HG02571 (cell line): Measurements from ENCODE around the gene LYPD6B.
A peak's percentile ranks its signal among the peaks of the same experiment; 100 is the strongest.

Experiments
- ATAC-seq: cut with Tn5 transposase; IDR thresholded peaks from one replicate; pipeline ENCODE4 v1.9.1; 2021; ENCODE audit warnings: mild to moderate bottlenecking, moderate library complexity; ENCODE audit not compliant: unreplicated experiment

The LYPD6B gene

DNA sequence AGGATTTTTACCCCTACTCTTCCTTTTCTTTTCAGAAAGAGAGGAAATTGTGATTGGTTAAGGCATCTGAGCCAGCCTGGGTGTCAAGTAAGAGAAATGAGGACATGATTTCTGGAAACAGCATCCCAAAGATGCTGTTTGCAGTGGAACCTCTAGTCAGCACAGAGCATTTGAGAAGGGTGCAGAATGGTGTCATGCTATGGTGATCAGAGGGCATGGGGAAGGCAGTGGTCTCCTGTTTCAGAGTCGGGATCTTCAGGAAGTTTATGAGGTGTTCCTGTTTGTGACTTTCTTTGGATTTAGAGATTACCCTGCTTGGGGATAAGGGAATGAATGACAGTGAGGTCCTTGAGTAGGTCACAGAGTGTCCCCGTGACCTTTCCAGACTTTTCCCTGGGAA, 117.5 kb downstream of the LYPD6B start:
- ATAC-seq: no peak

GRCh38 chr2:149156971-149157740, 118.7 kb downstream of the LYPD6B start:
- ATAC-seq: no peak

GRCh38 chr2:149158957-149159356, 120.5 kb downstream of the LYPD6B start:
- ATAC-seq: no peak

GRCh38 chr2:149160195-149160594, 121.7 kb downstream of the LYPD6B start:
- ATAC-seq: no peak

DNA sequence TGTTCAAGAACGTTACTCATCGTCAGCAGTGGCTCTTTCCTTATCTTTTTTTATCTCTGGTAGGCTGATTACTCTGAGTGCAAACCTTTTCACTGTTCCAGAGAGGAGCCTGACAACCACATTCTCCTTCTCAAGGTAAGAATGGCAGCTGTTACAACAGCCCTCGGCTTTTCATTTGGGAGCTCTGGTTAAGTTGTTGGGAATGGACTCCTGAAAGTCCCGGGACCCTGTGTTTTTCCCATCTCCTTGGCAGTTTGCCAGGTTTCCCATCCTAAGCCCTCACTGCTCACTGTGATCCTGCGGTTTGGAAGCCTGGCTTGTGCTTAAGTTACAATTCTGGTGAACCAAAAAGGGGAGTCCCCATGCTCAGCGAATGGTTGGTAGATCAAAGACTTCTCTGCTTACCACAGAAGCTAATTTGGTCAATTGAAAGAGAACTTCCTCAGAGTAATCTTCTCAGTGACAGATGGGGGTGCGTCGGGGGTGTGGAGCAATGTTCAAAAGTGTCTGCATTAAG, 122.3 kb downstream of the LYPD6B start:
- peak; percentile 93 for ATAC-seq

DNA sequence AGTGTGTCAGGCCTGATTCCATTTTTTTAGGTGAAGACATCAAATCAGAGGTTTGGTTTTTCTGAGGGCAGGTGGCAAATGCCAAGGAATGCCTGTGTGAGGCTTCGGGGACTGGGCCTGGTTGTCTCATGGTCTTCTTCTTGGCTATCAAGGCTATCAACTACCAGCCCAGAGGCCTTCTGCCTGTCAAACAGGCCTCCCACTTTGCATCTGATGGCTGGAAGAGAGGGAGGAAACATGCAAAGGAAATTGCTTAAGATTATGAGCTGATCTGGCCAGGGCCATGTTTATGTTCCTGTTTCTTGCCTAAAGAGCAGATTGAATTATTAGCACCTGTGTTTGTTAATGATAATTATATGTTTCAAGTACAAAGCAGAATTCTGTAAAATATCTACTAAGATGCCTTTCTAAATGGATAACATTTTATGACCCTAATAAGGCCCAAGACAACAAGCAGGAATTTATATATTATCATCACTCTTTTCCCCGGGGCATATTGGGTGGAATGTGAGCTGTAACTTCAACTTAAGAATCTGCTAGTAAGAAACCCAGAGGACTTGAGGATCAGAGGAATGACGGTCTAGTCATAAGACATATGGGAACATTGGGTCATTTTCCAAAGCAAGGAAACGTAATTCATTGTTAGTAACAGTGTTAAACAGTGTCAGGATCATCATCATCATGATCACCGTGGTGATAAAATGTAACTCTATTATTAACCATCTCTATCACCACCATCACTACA, 123.2 kb downstream of the LYPD6B start:
- no peak for ATAC-seq

GRCh38 chr2:149164296-149164695, 125.8 kb downstream of the LYPD6B start:
- ATAC-seq: no peak

DNA sequence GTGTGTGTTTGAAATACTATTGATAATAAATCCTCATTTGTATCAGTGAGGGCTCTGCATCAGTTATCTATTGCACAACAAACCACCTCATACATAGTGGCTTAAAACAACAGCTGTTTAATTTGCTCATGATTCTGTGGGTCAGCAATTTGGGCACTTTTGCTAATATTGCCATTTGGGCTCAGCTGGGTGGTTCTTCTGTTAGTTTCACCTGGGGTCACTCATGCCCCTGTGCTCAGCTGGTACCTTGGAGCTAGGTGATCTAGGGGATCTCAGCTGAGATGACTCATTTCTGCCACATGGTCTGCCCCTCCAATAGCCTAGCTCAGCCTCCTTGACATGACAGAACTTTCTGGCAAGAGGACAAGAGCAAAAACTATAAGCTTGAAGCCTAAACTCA, 126.3 kb downstream of the LYPD6B start:
- no peak for ATAC-seq

DNA sequence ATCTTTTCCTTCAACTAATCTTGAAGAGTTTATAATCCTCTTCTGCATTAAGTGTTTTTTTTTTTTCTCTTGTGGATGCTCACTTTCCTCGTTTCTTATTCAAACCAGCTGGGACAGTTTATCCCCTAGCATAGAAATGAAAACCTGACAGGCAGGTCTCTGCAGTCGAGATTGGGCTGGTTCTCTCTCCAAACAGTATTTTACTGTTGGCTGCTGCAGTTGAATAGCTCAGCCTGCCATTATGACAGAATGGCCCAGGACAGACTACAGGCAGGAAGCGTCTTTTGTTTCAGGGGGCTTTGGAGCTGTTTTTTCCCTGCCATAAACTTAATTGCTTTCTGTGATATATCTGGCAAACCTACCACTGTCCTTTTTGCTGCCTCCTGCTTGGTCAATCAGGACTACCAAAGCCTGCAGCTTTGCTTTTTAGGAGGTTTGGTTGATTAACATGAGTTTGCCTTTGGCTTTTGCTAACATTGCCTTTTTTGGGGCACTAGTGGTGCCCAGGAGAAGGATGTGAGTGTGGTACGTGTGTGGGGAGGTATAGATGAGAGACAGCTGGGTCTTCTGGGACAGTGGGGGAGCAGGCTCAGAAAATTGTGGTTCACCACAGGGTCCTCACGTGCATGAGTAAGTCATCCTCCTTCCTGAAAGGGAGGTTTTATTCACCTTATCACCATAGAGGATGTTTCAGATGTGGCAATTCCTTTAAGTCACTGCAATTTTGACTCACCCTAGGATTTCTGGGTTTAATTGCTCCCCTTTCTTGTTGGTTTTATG, 128.7 kb downstream of the LYPD6B start:
- no peak for ATAC-seq

- ATAC-seq: no peak
Observed at GRCh38 chr2:149167941-149168340, 129.4 kb downstream of the LYPD6B start.

GRCh38 chr2:149169656-149170055, 131.2 kb downstream of the LYPD6B start:
- ATAC-seq: no peak

DNA sequence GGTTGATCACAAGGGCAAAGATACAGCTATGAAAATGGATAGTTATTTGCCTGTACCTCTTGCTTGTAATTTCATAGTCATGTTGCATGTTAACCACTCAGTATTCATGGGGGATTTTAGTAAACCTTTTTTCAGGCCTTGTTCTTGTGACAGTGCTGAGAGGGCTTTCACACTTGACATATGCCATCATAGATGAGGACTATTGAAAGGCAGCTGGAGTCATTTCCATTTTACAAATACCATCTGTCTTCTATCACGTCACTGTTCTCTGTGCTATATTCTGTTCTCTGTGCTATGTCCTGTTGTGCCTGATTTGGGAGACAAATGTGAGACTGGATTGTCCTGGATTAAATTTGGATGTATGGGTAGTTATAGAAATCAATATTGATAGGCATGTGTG, 131.7 kb downstream of the LYPD6B start:
- ATAC-seq: no peak

DNA sequence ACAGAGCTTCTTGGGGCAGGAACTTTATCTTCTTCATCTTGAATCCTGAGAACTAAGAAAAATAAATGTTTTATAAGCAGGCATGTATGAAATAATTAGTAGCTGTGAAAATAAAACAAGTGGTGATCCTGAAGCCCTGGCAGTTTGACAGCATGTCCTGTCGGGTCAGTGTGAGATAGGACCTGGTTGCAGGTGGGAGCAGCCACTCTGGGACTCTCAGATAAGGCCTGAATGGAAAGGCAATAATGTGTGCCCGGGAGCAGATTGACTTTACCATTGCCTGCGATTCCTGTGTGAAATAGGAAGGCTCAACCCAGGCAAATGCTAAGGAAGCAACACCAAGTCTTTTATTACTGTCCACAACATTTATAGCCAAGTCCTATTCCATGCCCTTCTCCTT, 132.4 kb downstream of the LYPD6B start:
- no peak for ATAC-seq

GRCh38 chr2:149173220-149173619, 134.7 kb downstream of the LYPD6B start:
- no peak for ATAC-seq

DNA sequence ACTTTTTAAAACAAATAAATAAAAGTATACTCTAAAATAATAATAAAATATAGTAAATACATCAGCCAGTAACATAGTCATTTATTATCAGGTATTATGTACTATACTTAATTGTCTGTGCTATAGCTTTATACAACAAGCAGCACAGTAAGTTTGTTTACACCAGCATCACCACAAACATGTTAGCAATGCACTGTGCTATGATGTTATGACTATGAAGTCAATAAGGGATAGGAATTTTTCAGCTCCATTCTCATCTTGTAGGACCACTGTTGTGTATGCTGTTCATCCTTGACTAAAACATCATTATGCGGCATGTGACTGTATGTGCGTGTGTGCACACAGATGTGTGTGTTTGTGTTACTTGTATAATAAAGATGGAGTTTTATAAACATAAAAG, 137.5 kb downstream of the LYPD6B start:
- no peak for ATAC-seq

GRCh38 chr2:149178612-149179011, 140.1 kb downstream of the LYPD6B start:
- ATAC-seq: no peak

GRCh38 chr2:149180226-149180875, 141.9 kb downstream of the LYPD6B start:
- no peak for ATAC-seq

- ATAC-seq: no peak
Observed at GRCh38 chr2:149183187-149183586, 144.7 kb downstream of the LYPD6B start.

GRCh38 chr2:149184991-149185390, 146.5 kb downstream of the LYPD6B start:
- no peak for ATAC-seq

GRCh38 chr2:149185942-149186490, 147.5 kb downstream of the LYPD6B start:
- ATAC-seq: no peak

DNA sequence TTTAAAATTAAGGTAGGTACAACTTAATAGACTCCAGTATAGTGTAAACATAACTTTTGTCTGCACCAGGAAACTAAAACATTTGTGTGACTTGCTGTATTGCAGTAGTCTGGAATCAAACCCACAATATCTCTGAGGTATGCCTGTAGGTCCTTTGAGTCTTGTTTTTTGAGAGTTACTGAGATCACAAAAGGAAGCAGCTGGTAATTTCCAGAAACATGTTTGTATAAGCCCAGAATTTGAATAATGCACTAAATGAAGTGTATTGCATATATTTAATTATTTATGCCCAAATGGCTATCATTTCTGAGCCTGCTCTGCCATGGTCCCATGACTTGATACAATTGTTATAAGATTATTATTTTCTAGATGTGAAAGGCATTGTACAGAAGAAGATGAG, 148.6 kb downstream of the LYPD6B start:
- no peak for ATAC-seq
